ENCODE measurements around the gene AGPAT4. TPM values are rescaled to one million over a fixed set of nuclear protein-coding genes. Genes with fewer than 3 reads are reported as not detected.

AGPAT4 gene
- total RNA-seq, 1 experiment from 2014 or later, result 5.8 TPM

DNA sequence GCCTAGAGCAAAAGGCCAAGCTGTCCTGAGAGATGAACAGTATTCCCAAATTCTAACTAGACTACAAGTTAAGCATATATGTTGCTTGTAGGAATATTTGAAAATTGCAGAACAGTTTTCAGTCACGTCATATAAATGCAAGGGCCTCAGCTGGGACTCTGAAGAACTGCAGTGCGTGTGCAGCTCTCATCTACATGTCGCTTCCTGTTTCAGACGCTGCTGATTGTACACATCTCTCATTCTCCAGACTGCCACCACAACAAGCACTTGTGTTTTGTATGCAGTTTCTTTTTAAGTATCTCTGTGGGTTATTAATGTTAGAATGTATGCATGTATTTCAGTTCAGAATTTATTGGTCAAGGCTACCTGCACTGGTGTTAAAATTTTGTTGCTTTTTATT lies 162.6 kb downstream of the AGPAT4 start:
- no peaks in the 10 kb centered on the region for H3K9me3 ChIP-seq
- no peaks in the 10 kb centered on the region for H3K27me3 ChIP-seq
- no peak overlapping the region for H3K4me3 ChIP-seq
- DNase-seq, result no peak
- H3K36me3 ChIP-seq, result peaks cover 79% of the 10 kb centered on the region

DNA sequence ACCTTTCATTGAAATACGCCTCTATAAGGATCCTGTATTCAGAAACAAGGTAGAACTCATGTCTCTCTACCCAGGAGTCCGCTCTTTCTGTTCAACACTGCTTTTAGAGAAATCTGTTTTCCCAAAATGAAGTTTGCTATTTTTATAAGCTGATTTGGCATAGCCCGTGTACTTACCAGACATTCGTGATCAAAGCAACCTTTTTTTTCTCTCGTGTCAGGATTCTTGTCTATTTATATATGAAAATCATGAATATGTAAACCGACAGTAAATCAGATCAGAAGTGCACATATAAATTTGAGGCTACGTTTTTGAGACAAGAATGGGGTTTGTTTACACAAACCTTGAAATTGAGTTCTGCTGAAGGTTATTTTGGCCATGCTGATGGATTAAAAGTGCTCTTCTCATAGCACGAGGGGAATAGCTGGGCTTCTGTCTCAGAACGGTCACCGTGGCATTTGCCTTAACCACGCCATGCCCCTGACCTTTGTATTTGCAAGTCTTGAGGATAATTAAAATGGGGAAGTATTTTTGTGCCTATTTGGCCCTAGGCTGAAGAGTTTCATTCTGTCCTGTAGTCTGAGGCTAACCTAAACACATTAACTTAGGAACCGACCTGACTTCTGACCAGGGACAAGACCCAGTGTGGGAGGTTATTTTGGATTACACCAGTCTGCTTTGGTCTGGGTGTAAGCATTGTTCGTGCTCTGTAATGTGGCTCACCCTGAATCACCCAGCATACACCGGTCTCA lies 163.7 kb downstream of the AGPAT4 start:
- Histone ChIP-seq H3K36me3 (peaks cover 78% of the 10 kb centered on the region), H3K9me3 (no peaks in the 10 kb centered on the region), H3K4me3 (no peak overlapping the region), H3K27me3 (no peaks in the 10 kb centered on the region)
- no peak for DNase-seq

DNA sequence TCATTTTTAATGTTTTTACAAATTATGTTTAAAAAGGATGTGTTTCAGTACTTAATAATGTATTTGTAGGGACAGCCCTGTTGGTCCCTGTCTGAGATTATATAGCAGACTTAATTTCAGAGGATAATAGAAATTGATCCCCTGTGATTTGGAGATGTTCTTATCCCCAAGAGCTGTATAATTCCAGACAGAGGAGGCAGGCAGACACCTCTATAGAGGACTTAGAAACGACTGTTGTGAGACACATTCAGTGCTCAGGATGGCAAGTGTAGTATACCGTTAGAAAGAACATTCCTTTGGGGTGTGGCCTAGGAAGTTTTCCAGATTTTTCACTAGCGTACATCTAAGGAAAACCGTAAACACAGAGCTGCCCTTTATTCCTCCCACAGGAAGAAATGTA lies 164.5 kb downstream of the AGPAT4 start:
- H3K27me3 ChIP-seq, result no peaks in the 10 kb centered on the region
- no peak for DNase-seq
- H3K9me3 ChIP-seq, result no peaks in the 10 kb centered on the region
- peaks cover 72% of the 10 kb centered on the region for H3K36me3 ChIP-seq
- no peak overlapping the region for H3K4me3 ChIP-seq

DNA sequence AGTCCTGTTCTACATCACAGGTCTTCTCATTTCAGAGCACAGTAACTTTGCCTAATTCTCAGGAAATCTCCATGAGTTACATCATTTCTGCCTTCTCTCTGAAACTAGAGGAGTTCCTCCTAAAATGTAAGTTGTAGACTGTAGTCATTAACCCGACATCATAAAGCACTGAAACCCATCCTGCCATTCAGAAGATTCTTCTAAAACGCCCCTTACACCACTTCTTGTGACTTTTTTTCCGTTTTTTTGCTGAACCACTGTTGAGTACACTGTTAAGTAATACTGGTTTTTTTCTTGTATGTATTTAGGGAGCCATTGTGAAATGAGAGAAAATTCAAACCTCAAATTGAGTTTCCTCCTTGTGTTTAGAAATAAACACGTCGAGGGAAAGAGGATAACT lies 164.9 kb downstream of the AGPAT4 start:
- Histone ChIP-seq H3K9me3 (no peaks in the 10 kb centered on the region), H3K27me3 (no peaks in the 10 kb centered on the region), H3K4me3 (no peak overlapping the region), H3K36me3 (peaks cover 69% of the 10 kb centered on the region)
- DNase-seq, result no peak

DNA sequence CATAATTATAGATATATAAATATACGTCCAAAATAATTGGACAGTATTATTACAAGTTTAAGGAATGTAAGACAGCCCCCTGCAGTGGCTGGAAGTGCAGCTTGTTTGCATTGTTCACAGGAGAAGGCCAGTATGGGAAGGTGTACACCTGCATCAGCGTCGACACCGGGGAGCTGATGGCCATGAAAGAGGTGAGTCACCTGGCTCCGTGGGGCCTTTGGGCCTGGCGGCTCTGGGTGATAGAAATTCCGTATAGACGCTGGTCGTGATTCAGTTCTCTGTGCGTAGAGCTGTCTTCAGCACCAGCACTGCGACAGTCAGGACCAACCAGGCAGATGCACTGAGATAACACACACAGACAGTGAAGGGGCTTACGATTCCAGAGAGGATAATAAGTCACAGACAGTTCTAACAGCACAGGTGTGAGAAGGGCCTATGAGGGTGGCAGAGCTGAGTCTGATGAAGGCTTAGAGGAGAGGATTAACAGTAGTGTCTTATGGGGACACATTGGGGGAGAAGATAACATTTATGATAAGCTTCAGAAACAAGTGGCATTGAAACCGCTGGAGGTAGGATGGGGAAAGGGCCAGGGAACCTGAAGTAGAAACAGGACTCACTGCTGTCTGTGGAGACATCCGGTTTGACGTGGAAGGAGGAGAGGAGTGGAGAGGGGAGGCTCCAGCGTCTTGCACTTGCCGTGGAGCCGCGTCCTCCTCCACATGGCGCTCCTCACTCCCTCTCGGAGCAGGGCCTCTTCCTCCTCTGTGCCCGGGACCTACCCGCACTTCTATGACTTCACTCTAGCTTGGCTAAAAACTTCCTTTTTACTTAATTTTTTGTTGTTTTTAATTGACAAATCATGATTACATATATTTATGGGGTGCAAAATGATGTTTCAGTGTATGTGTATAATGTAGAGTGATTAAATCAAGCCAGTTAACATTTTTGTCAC lies 165.8 kb downstream of the AGPAT4 start:
- no peak for DNase-seq
- no peak overlapping the region for H3K4me3 ChIP-seq
- no peaks in the 10 kb centered on the region for H3K27me3 ChIP-seq
- H3K36me3 ChIP-seq, result peaks cover 74% of the 10 kb centered on the region
- no peaks in the 10 kb centered on the region for H3K9me3 ChIP-seq

DNA sequence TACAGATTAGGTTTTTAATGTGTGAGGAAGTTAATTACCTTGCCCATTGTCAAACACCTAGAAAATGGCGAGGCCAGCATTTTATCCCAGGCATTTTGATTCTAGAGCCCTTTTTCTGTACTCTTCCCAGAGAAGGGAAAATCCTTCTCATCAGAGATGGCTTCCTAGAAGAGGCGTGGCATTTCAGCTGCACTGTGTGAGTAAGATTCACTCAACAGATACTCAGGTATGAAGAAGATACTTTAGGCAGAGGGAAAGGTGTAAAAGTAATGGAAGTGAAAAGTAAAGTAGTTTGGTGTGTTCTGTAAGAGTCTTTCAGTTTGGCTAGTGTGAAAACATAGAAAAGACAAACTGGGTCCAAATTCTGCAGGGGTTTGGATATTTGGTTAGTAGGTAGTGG lies 168.5 kb downstream of the AGPAT4 start:
- peaks cover 69% of the 10 kb centered on the region for H3K36me3 ChIP-seq
- DNase-seq, result no peak
- no peaks in the 10 kb centered on the region for H3K27me3 ChIP-seq
- H3K9me3 ChIP-seq, result no peaks in the 10 kb centered on the region
- H3K4me3 ChIP-seq, result no peak overlapping the region

DNA sequence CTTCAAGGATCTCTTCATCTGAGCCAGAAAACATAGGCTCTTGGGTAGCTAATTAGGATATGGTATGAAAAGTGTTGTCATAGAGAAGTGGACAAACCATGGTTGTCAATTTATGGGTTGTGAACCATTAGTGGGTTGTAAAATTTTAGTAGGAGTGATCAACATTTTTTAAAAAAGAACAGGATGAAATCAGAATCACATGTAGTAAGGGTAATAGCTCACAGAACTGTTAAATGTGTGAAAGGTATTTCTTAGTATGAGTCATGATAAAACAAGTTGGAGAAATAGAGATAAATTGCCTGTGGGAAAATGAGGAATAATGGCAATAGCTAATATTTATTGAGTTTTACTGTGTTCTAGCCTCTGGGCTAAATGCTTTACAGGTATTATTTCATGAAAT lies 168.9 kb downstream of the AGPAT4 start:
- no peaks in the 10 kb centered on the region for H3K27me3 ChIP-seq
- H3K4me3 ChIP-seq, result no peak overlapping the region
- H3K36me3 ChIP-seq, result peaks cover 64% of the 10 kb centered on the region
- no peak for DNase-seq
- H3K9me3 ChIP-seq, result no peaks in the 10 kb centered on the region

DNA sequence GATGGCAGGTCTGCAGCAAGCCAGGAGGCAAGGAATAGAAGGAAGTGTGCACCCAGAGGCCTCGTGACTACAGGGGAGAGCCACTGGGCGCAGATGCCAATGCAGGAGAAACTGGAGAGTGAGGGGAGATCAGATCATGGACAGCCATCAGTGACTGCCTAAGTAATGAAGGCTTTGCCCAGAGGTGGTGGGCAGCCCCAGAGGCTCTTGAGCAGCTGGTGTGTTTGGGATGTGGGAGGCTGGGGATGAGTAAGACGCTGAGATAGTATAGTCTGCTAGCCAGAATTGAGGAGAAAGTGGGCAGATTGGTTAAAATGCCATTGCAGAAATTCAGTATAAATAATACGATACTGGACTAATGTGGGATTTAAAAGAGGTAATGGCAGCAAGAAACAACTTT lies 170.4 kb downstream of the AGPAT4 start:
- Histone ChIP-seq H3K27me3 (no peaks in the 10 kb centered on the region), H3K36me3 (peaks cover 54% of the 10 kb centered on the region), H3K9me3 (no peaks in the 10 kb centered on the region), H3K4me3 (no peak overlapping the region)
- no peak for DNase-seq

DNA sequence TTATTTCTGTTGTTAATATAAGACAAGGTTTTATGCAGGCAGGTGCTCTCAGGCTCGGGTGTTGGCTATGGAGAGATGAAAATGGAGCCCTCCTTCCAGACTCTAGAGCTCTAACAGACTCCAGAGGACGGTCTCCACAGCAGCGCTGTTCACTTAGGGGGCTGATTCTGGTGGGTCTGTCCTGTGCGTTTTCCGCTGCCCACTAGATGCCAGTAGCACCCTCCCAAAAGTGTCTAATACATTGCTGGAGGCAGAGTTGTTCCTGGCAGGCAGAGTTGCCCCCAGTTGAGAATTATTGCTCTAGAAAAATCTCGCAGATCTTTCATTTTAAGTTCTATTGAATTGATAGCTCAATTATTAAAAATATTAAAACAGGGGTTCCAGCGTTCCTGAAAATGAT lies 172.3 kb downstream of the AGPAT4 start:
- no peak overlapping the region for H3K4me3 ChIP-seq
- peaks cover 48% of the 10 kb centered on the region for H3K36me3 ChIP-seq
- DNase-seq, result no peak
- no peaks in the 10 kb centered on the region for H3K27me3 ChIP-seq
- no peaks in the 10 kb centered on the region for H3K9me3 ChIP-seq

DNA sequence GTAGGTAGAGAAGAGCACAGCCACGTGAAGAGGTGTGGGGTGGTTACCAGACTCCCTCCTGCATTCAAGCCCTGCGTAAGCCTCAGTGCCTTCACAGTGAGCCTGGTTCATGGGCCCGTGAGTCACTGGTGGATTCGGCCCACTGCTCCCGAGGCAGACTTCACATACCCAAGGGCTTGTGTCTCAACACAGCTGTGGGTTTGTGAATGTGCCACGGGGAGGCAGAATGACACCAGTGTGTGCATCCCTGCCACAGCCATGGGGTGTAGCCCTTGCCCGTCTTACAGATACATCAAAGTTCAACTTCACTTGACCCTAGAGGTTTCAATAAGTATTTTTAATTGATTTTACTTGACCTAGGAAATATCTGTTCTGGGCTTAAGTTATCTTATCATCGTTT lies 173.8 kb downstream of the AGPAT4 start:
- Histone ChIP-seq H3K9me3 (no peaks in the 10 kb centered on the region), H3K36me3 (peaks cover 43% of the 10 kb centered on the region), H3K27me3 (no peaks in the 10 kb centered on the region)

DNA sequence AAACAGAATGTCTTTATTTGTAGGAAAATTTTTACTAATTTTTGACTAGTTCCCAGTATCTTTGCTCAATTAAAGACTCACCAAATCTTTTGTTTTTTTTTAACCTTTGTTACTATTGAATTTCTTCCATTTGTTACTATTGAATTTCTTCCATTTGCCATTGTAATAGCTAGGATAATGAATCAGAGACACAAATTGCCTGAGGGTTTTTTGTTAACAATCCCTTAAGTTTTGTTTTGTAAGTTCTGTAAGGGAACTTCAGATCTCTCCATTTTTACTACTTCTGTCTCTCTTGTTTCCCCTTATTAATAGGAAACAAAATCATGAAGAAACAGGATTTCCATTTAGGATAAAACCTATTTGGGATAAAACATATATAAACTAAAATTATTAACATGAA lies 177.9 kb downstream of the AGPAT4 start:
- H3K36me3 ChIP-seq, result peaks cover 26% of the 10 kb centered on the region
- no peak for DNase-seq
- no peak overlapping the region for H3K4me3 ChIP-seq

More for the DNA sequence above, 173.8 kb downstream of the AGPAT4 start:
- no peak overlapping the region for H3K4me3 ChIP-seq
- no peak for DNase-seq

DNA sequence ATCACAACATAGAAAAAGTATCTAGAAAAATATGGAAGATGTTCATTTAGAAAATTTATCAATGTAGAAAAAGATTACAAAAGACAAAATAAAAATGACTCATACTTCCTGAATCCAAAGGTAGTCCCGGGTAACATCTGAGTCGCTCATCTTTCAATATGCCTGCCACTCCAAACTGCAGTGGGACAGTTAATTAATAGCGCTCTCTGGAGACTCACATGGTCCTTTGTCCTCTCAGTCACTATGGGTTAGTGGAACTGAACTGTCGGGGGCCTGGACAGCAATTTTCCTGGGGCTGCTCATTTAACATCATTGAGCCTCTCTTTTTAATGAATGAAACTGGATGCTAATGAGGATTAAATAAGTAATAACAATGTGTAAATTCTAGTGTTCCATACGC lies 178.9 kb downstream of the AGPAT4 start:
- H3K27me3 ChIP-seq, result no peaks in the 10 kb centered on the region
- no peak overlapping the region for H3K4me3 ChIP-seq
- H3K9me3 ChIP-seq, result no peaks in the 10 kb centered on the region
- no peak for DNase-seq
- peaks cover 25% of the 10 kb centered on the region for H3K36me3 ChIP-seq

More for the DNA sequence above, 177.9 kb downstream of the AGPAT4 start:
- Histone ChIP-seq H3K27me3 (no peaks in the 10 kb centered on the region), H3K9me3 (no peaks in the 10 kb centered on the region)

DNA sequence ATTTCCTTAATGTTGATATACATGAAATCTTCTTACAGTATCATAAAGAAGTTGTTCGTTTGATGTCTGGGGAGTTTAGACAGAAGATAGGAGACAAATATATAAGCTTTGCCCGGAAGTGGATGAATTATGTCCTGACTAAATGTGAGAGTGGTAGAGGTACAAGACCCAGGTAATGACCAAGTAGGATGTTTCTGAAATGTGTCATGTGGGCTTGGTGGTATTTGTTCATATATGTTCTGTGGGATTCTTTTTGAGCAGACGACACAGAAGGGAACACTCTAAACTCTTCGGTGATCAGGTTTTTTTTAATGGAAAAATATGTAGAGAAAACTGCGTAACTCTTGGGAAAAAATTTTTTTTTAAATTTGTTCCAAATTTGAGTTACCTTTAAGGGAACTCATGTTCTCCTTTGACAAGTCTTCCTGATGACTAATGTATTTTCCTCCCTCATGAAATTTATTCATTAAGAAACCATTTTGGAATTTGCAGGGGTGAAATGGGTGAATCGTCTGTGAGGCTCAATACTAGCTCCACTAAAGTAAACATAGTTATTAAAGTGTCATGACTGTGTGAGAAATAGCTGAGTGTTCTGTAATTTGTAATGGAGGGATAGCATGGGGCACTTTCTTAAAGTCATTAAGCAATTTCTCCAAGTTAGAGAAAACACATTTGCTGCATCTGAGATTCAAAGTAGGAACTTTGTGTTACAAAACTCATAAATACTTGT lies 181.7 kb downstream of the AGPAT4 start:
- Histone ChIP-seq H3K9me3 (no peaks in the 10 kb centered on the region), H3K27me3 (no peaks in the 10 kb centered on the region), H3K4me3 (no peak overlapping the region), H3K36me3 (peaks cover 36% of the 10 kb centered on the region)
- no peak for DNase-seq

DNA sequence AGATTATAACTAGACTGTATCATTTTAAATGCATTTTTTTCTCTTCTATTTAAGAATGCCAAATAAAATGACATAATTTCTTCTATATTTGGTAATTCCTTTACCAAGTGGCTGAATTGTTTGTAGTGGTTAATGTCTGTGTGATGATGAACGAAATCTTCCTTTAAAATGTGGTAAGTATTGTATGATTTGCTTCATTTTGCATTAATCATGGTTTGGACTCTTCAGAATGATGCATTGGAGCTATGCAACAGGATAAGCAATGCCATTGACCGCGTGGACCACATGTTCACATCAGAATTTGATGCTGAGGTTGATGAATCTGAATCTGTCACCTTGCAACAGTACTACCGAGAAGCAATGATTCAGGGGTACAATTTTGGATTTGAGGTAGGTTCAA lies 182.7 kb downstream of the AGPAT4 start:
- DNase-seq, result no peak

DNA sequence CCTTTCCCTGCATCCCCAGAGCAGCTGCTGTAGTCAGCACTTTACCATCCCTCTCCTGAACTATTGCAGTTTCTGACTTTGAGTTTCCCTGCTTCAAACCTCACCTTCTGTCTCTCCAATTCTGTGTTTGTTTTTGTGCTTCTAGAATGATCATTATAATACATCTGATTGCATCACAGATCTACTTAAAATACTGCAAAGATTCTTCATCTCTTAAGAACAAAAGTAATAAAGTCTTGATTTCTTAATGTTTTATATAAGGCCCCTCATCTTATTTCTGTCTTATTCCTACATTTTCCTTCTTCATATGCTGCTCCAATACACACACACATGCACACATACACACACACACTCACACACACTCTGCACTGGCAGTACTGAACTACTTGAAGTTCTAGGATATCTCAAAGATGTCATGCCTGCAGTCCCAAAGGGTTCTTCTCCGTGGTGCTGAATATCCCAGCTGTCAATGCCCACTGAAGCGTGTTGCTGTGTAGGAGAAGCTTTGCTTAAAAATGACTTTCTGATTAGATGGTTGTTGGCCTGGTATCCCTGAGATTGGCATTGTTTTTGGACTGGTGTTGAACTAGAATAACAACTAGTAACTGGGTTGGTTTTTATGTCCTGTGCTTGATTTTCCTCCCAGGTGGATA lies 185.1 kb downstream of the AGPAT4 start:
- no peaks in the 10 kb centered on the region for H3K27me3 ChIP-seq
- no peaks in the 10 kb centered on the region for H3K9me3 ChIP-seq
- no peak overlapping the region for H3K4me3 ChIP-seq
- no peak for DNase-seq
- H3K36me3 ChIP-seq, result peaks cover 47% of the 10 kb centered on the region

More for the DNA sequence above, 182.7 kb downstream of the AGPAT4 start:
- H3K36me3 ChIP-seq, result peaks cover 32% of the 10 kb centered on the region
- no peaks in the 10 kb centered on the region for H3K27me3 ChIP-seq
- no peak overlapping the region for H3K4me3 ChIP-seq
- no peaks in the 10 kb centered on the region for H3K9me3 ChIP-seq

DNA sequence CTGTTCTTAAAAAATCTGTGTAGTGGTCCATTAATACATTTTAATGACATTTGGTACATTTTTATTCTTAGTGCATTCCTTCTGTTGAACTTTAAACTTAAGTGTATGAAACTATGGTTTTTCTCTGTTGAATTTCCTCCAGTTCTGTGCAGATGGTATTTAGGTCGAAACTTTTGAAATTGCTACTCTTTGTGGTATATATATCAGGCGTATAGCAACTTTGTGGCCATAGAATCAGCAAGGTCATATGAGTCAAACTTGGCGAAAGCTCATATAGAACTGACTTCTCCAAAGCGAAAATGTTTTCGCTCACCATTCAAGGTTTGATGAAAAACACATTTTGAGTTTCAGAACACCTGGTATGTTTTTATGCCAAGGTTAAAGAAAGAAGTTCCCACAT lies 188.6 kb downstream of the AGPAT4 start:
- H3K36me3 ChIP-seq, result peaks cover 52% of the 10 kb centered on the region
- no peak for DNase-seq

More for the DNA sequence above, 188.6 kb downstream of the AGPAT4 start:
- H3K9me3 ChIP-seq, result no peaks in the 10 kb centered on the region
- no peaks in the 10 kb centered on the region for H3K27me3 ChIP-seq
- H3K4me3 ChIP-seq, result no peak overlapping the region

All from MG63 (cell line).